Progenitor cell of endocrine pancreas (in vitro differentiated cells): ENCODE measurements around the gene S1PR2. TPM values are rescaled to one million over a fixed set of nuclear protein-coding genes. Genes with fewer than 3 reads are reported as not detected.
A peak's percentile ranks its signal among the peaks of the same experiment; 100 is the strongest.

Experiments used
- DNase-seq: peaks from one replicate; pipeline ENCODE4 v3.0.0; 2021; ENCODE audit warnings: low spot score; ENCODE audit not compliant: unreplicated experiment
- H3K27ac Mint-ChIP-seq: 2 replicates; pipeline ENCODE4 v1.8.0; 2021; ENCODE audit warnings: mild to moderate bottlenecking, moderate library complexity, mixed read lengths
- H3K27me3 Mint-ChIP-seq: 2 replicates; pipeline ENCODE4 v1.8.0; 2021; ENCODE audit warnings: mixed read lengths
- H3K36me3 Mint-ChIP-seq: 2 replicates; pipeline ENCODE4 v1.8.0; 2022; ENCODE audit warnings: mixed read lengths; ENCODE audit not compliant: insufficient read depth
- H3K4me1 Mint-ChIP-seq: 2 replicates; pipeline ENCODE4 v1.8.0; 2021; ENCODE audit warnings: low read depth, mixed read lengths
- H3K4me3 Mint-ChIP-seq: 2 replicates; pipeline ENCODE4 v1.8.0; 2021; ENCODE audit warnings: low read depth, mild to moderate bottlenecking, moderate library complexity, mixed read lengths
- H3K9me3 Mint-ChIP-seq: 2 replicates; pipeline ENCODE4 v1.8.0; 2021; ENCODE audit warnings: low read depth, mixed read lengths
- total RNA-seq: library from RNA; stranded (reverse); gene quantifications from 2 replicates; pipeline ENCODE4 v1.2.1, GENCODE V29; 2021
- TF ChIP-seq, protein P1 (sequence below): fragments of 200-600 bp; sonication (generic); IDR thresholded peaks from one replicate; pipeline ENCODE4 v1.5.0; 2021; ENCODE audit warnings: antibody characterized with exemption, mild to moderate bottlenecking; ENCODE audit not compliant: unreplicated experiment

Gene S1PR2
- total RNA-seq, 1 donor from 2014 or later: 19.2 TPM

DNA sequence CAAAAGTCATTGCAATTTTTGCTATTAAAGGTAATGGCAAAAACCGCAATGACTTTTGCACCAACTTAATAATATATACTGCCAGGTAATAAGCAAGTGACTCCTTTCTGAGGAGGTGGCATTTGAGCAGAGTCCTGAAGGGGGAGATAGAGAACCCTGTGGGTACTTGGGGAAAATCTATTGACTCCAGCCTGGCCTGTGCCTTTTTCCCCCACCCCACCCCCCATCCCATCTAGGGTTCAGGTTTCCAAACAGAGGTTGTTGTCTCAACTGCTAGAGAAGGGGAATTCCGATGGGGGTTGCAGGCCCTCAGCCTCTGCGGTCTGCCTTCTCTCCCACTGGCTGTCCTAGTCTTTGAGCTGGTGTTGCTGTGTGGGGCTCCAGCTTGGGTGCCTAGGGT is 11.5 kb downstream of the S1PR2 start:
- no peaks in the 10 kb centered on the region for H3K27me3 Mint-ChIP-seq
- H3K4me1 Mint-ChIP-seq: no peaks in the 10 kb centered on the region
- no peaks in the 10 kb centered on the region for H3K9me3 Mint-ChIP-seq
- H3K27ac Mint-ChIP-seq: no peak overlapping the region
- no peak for DNase-seq
- no peak overlapping the region for H3K4me3 Mint-ChIP-seq
- TF ChIP-seq, protein P1, sequence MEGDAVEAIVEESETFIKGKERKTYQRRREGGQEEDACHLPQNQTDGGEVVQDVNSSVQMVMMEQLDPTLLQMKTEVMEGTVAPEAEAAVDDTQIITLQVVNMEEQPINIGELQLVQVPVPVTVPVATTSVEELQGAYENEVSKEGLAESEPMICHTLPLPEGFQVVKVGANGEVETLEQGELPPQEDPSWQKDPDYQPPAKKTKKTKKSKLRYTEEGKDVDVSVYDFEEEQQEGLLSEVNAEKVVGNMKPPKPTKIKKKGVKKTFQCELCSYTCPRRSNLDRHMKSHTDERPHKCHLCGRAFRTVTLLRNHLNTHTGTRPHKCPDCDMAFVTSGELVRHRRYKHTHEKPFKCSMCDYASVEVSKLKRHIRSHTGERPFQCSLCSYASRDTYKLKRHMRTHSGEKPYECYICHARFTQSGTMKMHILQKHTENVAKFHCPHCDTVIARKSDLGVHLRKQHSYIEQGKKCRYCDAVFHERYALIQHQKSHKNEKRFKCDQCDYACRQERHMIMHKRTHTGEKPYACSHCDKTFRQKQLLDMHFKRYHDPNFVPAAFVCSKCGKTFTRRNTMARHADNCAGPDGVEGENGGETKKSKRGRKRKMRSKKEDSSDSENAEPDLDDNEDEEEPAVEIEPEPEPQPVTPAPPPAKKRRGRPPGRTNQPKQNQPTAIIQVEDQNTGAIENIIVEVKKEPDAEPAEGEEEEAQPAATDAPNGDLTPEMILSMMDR: peak; percentile 43
- peaks cover 6% of the 10 kb centered on the region for H3K36me3 Mint-ChIP-seq

DNA sequence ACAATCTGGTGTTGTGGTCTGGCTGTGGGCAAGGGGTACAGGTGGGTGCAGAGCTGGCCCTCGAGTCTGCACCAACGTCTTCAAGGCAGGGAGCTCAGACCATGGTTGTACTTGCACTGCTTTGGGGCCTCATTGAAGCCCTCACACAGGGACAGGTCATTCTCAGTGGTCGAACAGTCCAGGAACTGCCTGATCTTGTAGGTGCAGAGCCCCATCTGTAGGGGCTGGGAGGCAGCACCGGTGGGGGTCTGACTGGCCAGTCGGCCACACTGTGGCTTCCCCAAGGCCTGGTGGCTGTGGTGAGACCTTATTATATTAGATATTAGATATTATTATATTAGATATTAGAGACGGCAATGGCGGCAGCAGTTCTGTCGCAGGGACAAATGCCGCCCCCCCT is 14.0 kb downstream of the S1PR2 start:
- no peaks in the 10 kb centered on the region for H3K9me3 Mint-ChIP-seq
- H3K4me3 Mint-ChIP-seq: no peak overlapping the region
- no peaks in the 10 kb centered on the region for H3K4me1 Mint-ChIP-seq
- DNase-seq: no peak
- TF ChIP-seq, protein P1: no peak
- no peaks in the 10 kb centered on the region for H3K36me3 Mint-ChIP-seq
- H3K27me3 Mint-ChIP-seq: no peaks in the 10 kb centered on the region
- no peak overlapping the region for H3K27ac Mint-ChIP-seq

DNA sequence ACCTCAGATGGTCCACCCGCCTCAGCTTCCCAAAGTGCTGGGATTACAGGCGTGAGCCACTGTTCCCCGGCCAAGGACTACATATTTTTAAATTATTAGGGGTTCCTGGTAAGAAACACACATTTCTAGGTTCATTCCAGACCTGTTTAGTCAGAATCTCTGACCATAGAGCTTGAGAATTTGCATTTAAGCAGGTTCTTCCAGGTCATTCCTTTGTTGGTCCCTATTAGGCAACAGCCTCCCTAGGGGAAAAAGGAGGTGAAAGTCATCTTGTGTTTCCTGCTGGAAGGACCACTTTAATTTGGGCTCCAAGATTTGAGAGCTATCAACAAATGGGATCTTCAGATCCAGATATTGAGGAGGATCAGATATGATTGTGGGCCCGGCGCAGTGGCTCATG is 16.3 kb downstream of the S1PR2 start:
- Mint-ChIP-seq H3K9me3 (no peaks in the 10 kb centered on the region), H3K4me3 (no peak overlapping the region), H3K27ac (no peak overlapping the region), H3K4me1 (no peaks in the 10 kb centered on the region), H3K36me3 (no peaks in the 10 kb centered on the region), H3K27me3 (no peaks in the 10 kb centered on the region)
- DNase-seq: no peak
- TF ChIP-seq, protein P1: no peak

DNA sequence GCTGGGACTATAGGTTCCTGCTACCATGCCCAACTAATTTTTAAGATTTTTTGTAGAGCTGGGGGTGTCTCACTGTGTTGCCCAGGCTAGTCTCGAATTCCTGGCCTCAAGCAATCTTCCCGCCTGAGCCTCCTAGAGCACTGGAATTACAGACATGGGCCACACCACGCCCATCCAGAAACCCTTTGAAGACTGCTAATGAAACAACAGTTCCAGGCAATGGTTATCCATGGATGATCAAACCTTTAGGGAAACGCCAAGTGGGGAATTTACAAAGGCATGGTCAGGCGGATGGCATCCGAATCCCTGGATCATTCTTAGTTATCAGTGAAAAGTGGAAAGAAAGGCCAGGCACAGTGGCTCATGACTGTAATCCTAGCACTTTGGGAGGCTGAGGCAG is 19.4 kb downstream of the S1PR2 start:
- TF ChIP-seq, protein P1: no peak
- H3K4me1 Mint-ChIP-seq: no peaks in the 10 kb centered on the region
- no peaks in the 10 kb centered on the region for H3K36me3 Mint-ChIP-seq
- H3K27ac Mint-ChIP-seq: no peak overlapping the region
- no peaks in the 10 kb centered on the region for H3K9me3 Mint-ChIP-seq
- no peak for DNase-seq
- no peaks in the 10 kb centered on the region for H3K27me3 Mint-ChIP-seq
- H3K4me3 Mint-ChIP-seq: no peak overlapping the region

DNA sequence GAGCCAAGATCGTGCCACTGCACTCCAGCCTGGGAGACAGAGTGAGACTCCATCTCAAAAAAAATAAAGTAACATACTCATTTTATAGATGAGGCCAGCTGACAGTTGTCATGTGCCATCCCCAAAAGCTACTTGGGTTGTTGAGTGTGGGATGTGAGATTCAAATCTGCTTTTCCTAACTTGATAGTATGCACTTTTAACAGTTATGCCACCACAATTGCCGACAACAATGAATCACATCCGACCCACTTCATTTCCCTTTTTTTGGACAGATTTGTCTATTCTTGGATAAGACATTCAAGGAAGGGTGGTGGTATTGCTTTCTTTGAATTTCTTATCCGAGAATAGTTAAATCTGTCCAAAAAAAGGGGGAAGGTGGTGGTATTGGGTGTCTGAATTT is 20.1 kb downstream of the S1PR2 start:
- Mint-ChIP-seq H3K4me1 (no peaks in the 10 kb centered on the region), H3K27me3 (no peaks in the 10 kb centered on the region), H3K9me3 (no peaks in the 10 kb centered on the region), H3K36me3 (no peaks in the 10 kb centered on the region), H3K4me3 (no peak overlapping the region), H3K27ac (no peak overlapping the region)
- TF ChIP-seq, protein P1: no peak
- DNase-seq: no peak
